A549 (cell line): Measurements from ENCODE around the gene COL5A1. TPM values are rescaled to one million over a fixed set of nuclear protein-coding genes. Genes with fewer than 3 reads are reported as not detected.

Experiments
- ATAC-seq, 2 experiments: fragments of 200-7000 bp in 1 of 2; fragments of >200 bp in 1 of 2; cut with Nextera tagmentation in 1 of 2; cut with Tn5 transposase in 1 of 2; 3 replicates each; pipeline versions ENCODE4 v1.8.0 to v1.9.1; 2018 to 2020; ENCODE audit warnings: mild to moderate bottlenecking in 1 of 2, moderate library complexity in 1 of 2
- CTCF ChIA-PET: fragments of 300-600 bp; sonication (Branson Sonifier 250); formaldehyde crosslinking; extraction: SDS; loops from one replicate; lab custom pipeline; 2021; ENCODE audit warnings: antibody characterized with exemption, inconsistent platforms; lab: Yijun Ruan, JAX
- POLR2A ChIA-PET: fragments of 350-600 bp; formaldehyde crosslinking; extraction: SDS; loops from one replicate; lab custom pipeline; 2021; ENCODE audit warnings: antibody characterized with exemption, inconsistent platforms; lab: Yijun Ruan, JAX
- DNase-seq, 2 experiments: peaks; one replicate each; pipeline versions ENCODE4 v3.0.0 to v3.0.0-alpha.2; 2011 to 2016; ENCODE audit warnings: low read depth in 1 of 2, low spot score in 1 of 2
- FAIRE-seq: peaks from 2 replicates; lab custom pipeline; 2011; peaks lifted over from hg19 to GRCh38; lab: Jason Lieb, UNC
- H3K27ac ChIP-seq, 2 experiments: fragments of >200 bp; sonication (Bioruptor Twin); formaldehyde crosslinking; 3 replicates each; pipeline ENCODE4 v1.5.1; 2016 to 2017
- H3K4me1 ChIP-seq: fragments of >200 bp; sonication (Bioruptor Twin); formaldehyde crosslinking; 3 replicates; pipeline ENCODE4 v1.6.1; 2016
- H3K4me2 ChIP-seq: fragments of >200 bp; sonication (Bioruptor Twin); formaldehyde crosslinking; 3 replicates; pipeline ENCODE4 v1.6.1; 2016
- H3K4me3 ChIP-seq: fragments of >200 bp; sonication (Bioruptor Twin); formaldehyde crosslinking; 3 replicates; pipeline ENCODE4 v1.5.1; 2016
- H3K9me3 ChIP-seq: fragments of >200 bp; sonication (Bioruptor Twin); formaldehyde crosslinking; 3 replicates; pipeline ENCODE4 v1.6.1; 2016
- BCL3 ChIP-seq: fragments of >200 bp; sonication (Bioruptor Twin); formaldehyde crosslinking; IDR thresholded peaks from 3 replicates; pipeline ENCODE4 v1.6.1; 2016
- BHLHE40 ChIP-seq: IDR thresholded peaks from 2 replicates; pipeline ENCODE4 v1.6.1; 2012; ENCODE audit warnings: low read depth, low read length, inconsistent platforms
- CHD2 ChIP-seq: fragments of 150-350 bp; IDR thresholded peaks from 2 replicates; pipeline ENCODE4 v1.6.1; 2014; ENCODE audit warnings: low read length; ENCODE audit not compliant: partially characterized antibody
- CTCF ChIP-seq: fragments of >200 bp; sonication (Bioruptor Twin); formaldehyde crosslinking; IDR thresholded peaks from 3 replicates; pipeline ENCODE4 v1.5.1; 2016
- E2F6 ChIP-seq: IDR thresholded peaks from 2 replicates; pipeline ENCODE4 v1.6.1; 2012; ENCODE audit warnings: low read depth, borderline replicate concordance
- ELK1 ChIP-seq: fragments of 150-350 bp; IDR thresholded peaks from 2 replicates; pipeline ENCODE4 v1.6.1; 2014; ENCODE audit warnings: low read depth, mild to moderate bottlenecking, low read length
- ESRRA ChIP-seq: fragments of 150-350 bp; IDR thresholded peaks from 2 replicates; pipeline ENCODE4 v1.6.1; 2014; ENCODE audit warnings: mild to moderate bottlenecking, low read length, borderline replicate concordance
- HEYL ChIP-seq: fragments of 250-450 bp; sonication (Bioruptor Pico); IDR thresholded peaks from 2 replicates; pipeline ENCODE4 v1.8.0; 2021; ENCODE audit warnings: mild to moderate bottlenecking, moderate library complexity
- HOXB13 ChIP-seq: fragments of 250-450 bp; sonication (Bioruptor Pico); IDR thresholded peaks from 2 replicates; pipeline ENCODE4 v1.5.0; 2020; ENCODE audit warnings: low read depth, mild to moderate bottlenecking, moderate library complexity
- JUN ChIP-seq, 2 experiments: fragments of >200 bp; sonication (Bioruptor Twin); formaldehyde crosslinking; IDR thresholded peaks; 2 replicates in 1 of 2; 3 replicates in 1 of 2; pipeline ENCODE4 v1.6.1; 2016 to 2017
- KDM1A ChIP-seq: fragments of 200-600 bp; sonication (generic); IDR thresholded peaks from 2 replicates; pipeline ENCODE4 v1.6.1; 2016; ENCODE audit warnings: low read depth, mild to moderate bottlenecking
- KDM5A ChIP-seq: fragments of 200-600 bp; sonication (generic); IDR thresholded peaks from 2 replicates; pipeline ENCODE4 v1.6.1; 2016; ENCODE audit warnings: antibody characterized with exemption, mild to moderate bottlenecking
- MAFK ChIP-seq: fragments of 450-650 bp; IDR thresholded peaks from 2 replicates; pipeline ENCODE4 v1.6.1; 2014; ENCODE audit not compliant: partially characterized antibody
- MAX ChIP-seq: IDR thresholded peaks from 2 replicates; pipeline ENCODE4 v1.6.1; 2012
- MAZ ChIP-seq: fragments of 150-350 bp; IDR thresholded peaks from 2 replicates; pipeline ENCODE4 v1.6.1; 2014; ENCODE audit warnings: antibody characterized with exemption, low read depth, low read length, borderline replicate concordance
- NFE2L2 ChIP-seq: fragments of 150-350 bp; conservative IDR thresholded peaks from 2 replicates; pipeline ENCODE4 v1.6.1; 2014; ENCODE audit warnings: low read length
- NPAS2 ChIP-seq: fragments of 250-450 bp; sonication (Bioruptor Pico); IDR thresholded peaks from 2 replicates; pipeline ENCODE4 v1.8.0; 2022; ENCODE audit warnings: mild to moderate bottlenecking, moderate library complexity, borderline replicate concordance
- NR3C1 ChIP-seq: fragments of >200 bp; sonication (Bioruptor Twin); formaldehyde crosslinking; IDR thresholded peaks from 3 replicates; pipeline ENCODE4 v1.6.1; 2017
- RAD21 ChIP-seq, 2 experiments: fragments of >200 bp in 1 of 2; sonication (Bioruptor Twin) in 1 of 2; formaldehyde crosslinking in 1 of 2; IDR thresholded peaks in 1 of 2; conservative IDR thresholded peaks in 1 of 2; 2 replicates in 1 of 2; 3 replicates in 1 of 2; pipeline ENCODE4 v1.6.1; 2012 to 2018; ENCODE audit warnings: inconsistent platforms in 1 of 2
- RCOR1 ChIP-seq: fragments of 150-350 bp; IDR thresholded peaks from 2 replicates; pipeline ENCODE4 v1.6.1; 2014; ENCODE audit warnings: antibody characterized with exemption, low read length, low read depth
- RNF2 ChIP-seq: fragments of 200-600 bp; sonication (generic); IDR thresholded peaks from 2 replicates; pipeline ENCODE4 v1.6.1; 2016; ENCODE audit warnings: low read depth, mild to moderate bottlenecking, antibody characterized with exemption, moderate library complexity, borderline replicate concordance
- TP53 ChIP-seq: fragments of 250-450 bp; sonication (Bioruptor Pico); IDR thresholded peaks from 2 replicates; pipeline ENCODE4 v1.5.0; 2021; ENCODE audit warnings: mild to moderate bottlenecking, moderate library complexity
- ZNF302 ChIP-seq: fragments of 250-450 bp; sonication (Bioruptor Pico); IDR thresholded peaks from 2 replicates; pipeline ENCODE4 v1.9.0; 2021; ENCODE audit warnings: inconsistent platforms, mild to moderate bottlenecking, moderate library complexity
- WGBS: methylation state at CpG from one replicate; pipeline ENCODE4 v1.1.6; 2017; ENCODE audit errors: missing lambda C conversion rate; 5-methylcytosine and 5-hydroxymethylcytosine counted together
- polyA plus RNA-seq, 4 experiments: library from polyadenylated mRNA; depleted of rRNA in 3 of 4; stranded (reverse); fragments of >200 nt; fragmentation: RNase III in 1 of 4; extraction: RNeasy Plus Mini Kit Qiagen cat#74134 plus additional on column Dnase treatment in 1 of 4; gene quantifications; 2 replicates in 3 of 4; 3 replicates in 1 of 4; pipeline ENCODE4 v1.2.3, GENCODE V29; 2011 to 2017

The COL5A1 gene
- polyA plus RNA-seq, 2 of the 4 experiments (the other 2 are of a cell fraction): 16.1 to 67.5 TPM

GRCh38 chr9:134618163-134618832, 23.3 kb upstream of the COL5A1 start:
- Histone ChIP-seq H3K4me3 (no peak overlapping the region), H3K9me3 (peaks cover 19% of the 10 kb centered on the region), H3K27ac (peak overlapping the region in 1 of 2 experiments; percentile 37; a peak in 1 of 6 replicates), H3K4me2 (no peak overlapping the region), H3K4me1 (peaks cover 22% of the 10 kb centered on the region)
- WGBS: 83% methylated on average over 16 of the region's 18 CpGs
- ChIA-PET POLR2A (no interaction called here), CTCF (interaction anchor here (0.6 to 3.4 kb wide), 5 partner anchors 8 to 169 kb away, joined by 3 to 18 read pairs (median 5); no protein-coding TSS in a partner anchor)
- DNase-seq: no peak
- no peak for FAIRE-seq
- TF ChIP-seq CTCF: no peak
- TF ChIP-seq MAFK: no peak
- TF ChIP-seq BCL3: no peak
- no peak for TF ChIP-seq KDM1A
- TF ChIP-seq TP53 (CRISPR knock-in tag): no peak
- no peak for TF ChIP-seq RAD21 (conservative IDR thresholded peaks at IDR 0.05 in 1 of 2, IDR thresholded peaks at IDR 0.05 in 1 of 2)
- TF ChIP-seq RCOR1: no peak
- TF ChIP-seq MAX: no peak
- ATAC-seq: no peak

- Histone ChIP-seq H3K4me3 (no peak overlapping the region), H3K4me2 (no peak overlapping the region), H3K27ac (no peak overlapping the region), H3K4me1 (peaks cover 28% of the 10 kb centered on the region), H3K9me3 (peaks cover 13% of the 10 kb centered on the region)
- no peak for DNase-seq
- no peak for ATAC-seq
- 68% methylated on average over 7 of the region's 13 CpGs for WGBS
- ChIA-PET CTCF (interaction anchor here (0.6 to 3.4 kb wide), 5 partner anchors 8 to 170 kb away, joined by 3 to 18 read pairs (median 5); no protein-coding TSS in a partner anchor), POLR2A (no interaction called here)
- no peak for TF ChIP-seq MAFK
- TF ChIP-seq NPAS2 (CRISPR knock-in tag): no peak
- no peak for TF ChIP-seq BHLHE40
- TF ChIP-seq ELK1: no peak
- no peak for TF ChIP-seq KDM5A
- TF ChIP-seq CHD2: no peak
- no peak for TF ChIP-seq NFE2L2
- TF ChIP-seq JUN (IDR thresholded peaks at IDR 0.05): no peak
- no peak for TF ChIP-seq RNF2
- no peak for TF ChIP-seq MAZ
- TF ChIP-seq MAX: no peak
- TF ChIP-seq ZNF302: no peak
- no peak for TF ChIP-seq ESRRA
- no peak for TF ChIP-seq HEYL (CRISPR knock-in tag)
- TF ChIP-seq HOXB13 (CRISPR knock-in tag): no peak
- TF ChIP-seq NR3C1: no peak
- TF ChIP-seq E2F6: no peak
- FAIRE-seq: no peak
Observed at GRCh38 chr9:134618833-134619447, 22.7 kb upstream of the COL5A1 start.
